Measurements from ENCODE around the gene UBC. TPM values are rescaled to one million over a fixed set of nuclear protein-coding genes. Genes with fewer than 3 reads are reported as not detected.
A peak's percentile ranks its signal among the peaks of the same experiment; 100 is the strongest.
"Not testable (repeated sequence)": the region's sequence is repeated elsewhere in the genome, so short reads cannot be mapped to it uniquely, and the experiment has no call there.

Gene UBC
- total RNA-seq, 1 donor from 2014 or later = 1,595 TPM

- not testable (repeated sequence) for DNase-seq (ENCODE audit: low read depth in 2 of 2)
Measured at GRCh38 chr12:124931528-124931927, 17.1 kb upstream of the UBC start.

DNA sequence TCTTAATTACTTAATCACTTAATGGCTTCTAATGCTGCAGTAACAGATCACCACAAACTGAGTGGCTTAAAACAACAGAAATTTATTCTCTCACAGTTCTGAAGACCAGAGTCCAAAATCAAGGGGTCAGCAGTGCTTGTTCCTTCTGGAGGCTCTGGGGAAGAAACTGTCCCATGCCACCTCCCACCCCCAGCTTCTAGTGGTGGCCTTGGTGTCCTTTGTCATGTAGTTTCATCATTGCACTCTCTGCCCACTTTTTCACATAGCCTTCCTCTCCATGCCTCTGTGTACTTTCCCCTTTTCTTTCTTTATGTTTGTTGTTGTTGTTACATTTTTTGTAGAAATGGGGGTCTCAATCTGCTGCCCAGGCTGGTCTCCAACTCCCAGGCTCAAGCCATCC, 16.1 kb upstream of the UBC start:
- no peak for DNase-seq (ENCODE audit: low read depth in 2 of 2)

- DNase-seq (ENCODE audit: low read depth in 2 of 2) = no peak
Measured at GRCh38 chr12:124929649-124930419, 15.4 kb upstream of the UBC start.

DNA sequence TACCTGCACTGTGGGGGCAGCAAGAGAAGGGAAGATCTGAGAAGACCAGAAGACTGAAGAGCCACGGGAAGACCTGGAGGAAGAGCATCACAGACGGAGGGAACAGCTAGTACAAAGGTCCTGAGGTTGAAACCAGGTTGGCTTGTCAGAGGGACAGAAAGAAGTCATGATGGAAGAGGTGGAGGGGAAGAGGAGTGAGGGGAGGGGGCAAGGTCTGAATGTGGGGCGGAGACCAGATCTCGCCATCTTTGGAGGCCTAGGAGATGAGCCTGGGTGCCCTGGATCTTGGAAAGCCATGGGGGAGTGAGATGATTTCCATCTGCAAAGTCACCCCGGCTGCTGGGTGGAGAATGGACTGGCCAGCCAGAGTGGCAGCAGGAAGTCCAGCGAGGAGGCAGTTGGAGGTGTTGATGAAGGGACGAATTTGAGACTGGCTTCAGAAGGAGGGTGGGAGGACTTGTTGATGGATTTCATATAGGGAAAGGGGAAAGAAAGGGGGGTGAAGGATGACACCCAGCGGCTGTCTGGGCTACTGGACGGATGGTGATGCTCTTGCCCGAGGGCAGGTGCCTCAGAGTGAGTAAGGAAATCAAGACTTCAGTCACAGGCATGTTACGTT, 14.6 kb upstream of the UBC start:
- no peak for DNase-seq (ENCODE audit: low read depth in 2 of 2)

GRCh38 chr12:124928095-124928911, 13.9 kb upstream of the UBC start:
- peak; percentile 74 to 100 for DNase-seq (ENCODE audit: low read depth in 2 of 2)

GRCh38 chr12:124927201-124928094, 13.0 kb upstream of the UBC start:
- peak; percentile 90 to 94 for DNase-seq (ENCODE audit: low read depth in 2 of 2)

- not testable (repeated sequence) for DNase-seq (ENCODE audit: low read depth in 2 of 2)
Measured at GRCh38 chr12:124925782-124926181, 11.3 kb upstream of the UBC start.

DNA sequence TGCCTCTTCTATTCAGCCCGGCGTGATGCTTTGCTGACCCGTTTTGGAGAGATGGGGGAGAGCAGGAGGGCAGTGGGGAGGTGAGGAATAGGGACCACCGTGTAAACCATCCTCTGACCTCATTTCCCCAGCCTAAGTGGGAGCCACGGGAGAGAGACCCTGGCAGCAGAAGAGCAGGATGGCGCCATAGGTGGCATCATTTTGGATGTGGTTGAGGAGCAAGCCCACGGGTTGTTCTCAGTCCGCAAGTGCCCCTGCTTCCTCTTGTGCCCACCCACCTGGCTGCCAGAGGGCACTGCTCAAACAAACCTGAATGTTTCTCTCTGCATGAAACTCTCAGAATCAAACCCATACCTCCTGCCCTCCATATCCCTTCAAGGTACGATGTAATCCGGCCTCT, 10.7 kb upstream of the UBC start:
- DNase-seq (ENCODE audit: low read depth in 2 of 2) = no peak

DNA sequence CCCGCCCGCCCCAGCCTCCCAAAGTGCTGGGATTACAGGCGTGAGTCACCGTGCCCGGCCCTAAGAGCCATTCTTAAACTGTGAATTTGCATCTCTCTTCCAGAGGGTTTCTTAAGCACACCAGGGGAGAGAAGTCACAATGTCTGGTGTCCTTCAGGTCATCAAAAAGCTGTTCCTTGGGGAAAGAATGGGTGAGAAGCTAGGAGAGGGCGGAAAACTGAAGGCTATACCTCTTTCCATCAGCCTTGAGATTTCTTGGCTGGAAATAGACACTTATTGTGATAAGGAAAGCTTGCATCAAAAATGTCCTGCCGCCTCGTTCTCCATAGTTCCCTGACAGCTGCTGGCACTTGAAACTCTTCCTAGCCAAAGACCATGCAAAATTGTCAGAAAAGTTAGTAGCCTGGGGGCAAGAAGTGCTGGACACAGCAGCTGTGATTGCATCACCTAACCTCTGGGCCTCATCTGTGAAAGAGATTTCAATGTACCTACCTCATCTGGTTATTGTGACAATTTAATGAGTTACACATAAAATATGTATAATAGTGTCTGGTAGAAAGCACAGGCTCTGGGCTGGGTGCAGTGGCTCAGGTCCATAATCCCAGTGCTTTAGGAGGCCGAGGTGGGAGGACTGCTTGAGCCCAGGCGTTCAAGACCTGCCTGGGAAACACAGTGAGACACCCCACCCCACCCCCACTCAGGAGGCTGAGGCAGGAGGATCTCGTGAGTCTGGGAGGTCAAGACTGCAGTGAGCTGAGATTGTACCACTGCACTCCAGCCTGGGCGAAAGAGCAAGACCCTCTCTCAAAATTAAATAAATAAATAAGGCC, 9.7 kb upstream of the UBC start:
- no peak for DNase-seq (ENCODE audit: low read depth in 2 of 2)

- peak; percentile 73 to 76 for DNase-seq (ENCODE audit: low read depth in 2 of 2)
Measured at GRCh38 chr12:124921200-124922031, 7.0 kb upstream of the UBC start.

DNA sequence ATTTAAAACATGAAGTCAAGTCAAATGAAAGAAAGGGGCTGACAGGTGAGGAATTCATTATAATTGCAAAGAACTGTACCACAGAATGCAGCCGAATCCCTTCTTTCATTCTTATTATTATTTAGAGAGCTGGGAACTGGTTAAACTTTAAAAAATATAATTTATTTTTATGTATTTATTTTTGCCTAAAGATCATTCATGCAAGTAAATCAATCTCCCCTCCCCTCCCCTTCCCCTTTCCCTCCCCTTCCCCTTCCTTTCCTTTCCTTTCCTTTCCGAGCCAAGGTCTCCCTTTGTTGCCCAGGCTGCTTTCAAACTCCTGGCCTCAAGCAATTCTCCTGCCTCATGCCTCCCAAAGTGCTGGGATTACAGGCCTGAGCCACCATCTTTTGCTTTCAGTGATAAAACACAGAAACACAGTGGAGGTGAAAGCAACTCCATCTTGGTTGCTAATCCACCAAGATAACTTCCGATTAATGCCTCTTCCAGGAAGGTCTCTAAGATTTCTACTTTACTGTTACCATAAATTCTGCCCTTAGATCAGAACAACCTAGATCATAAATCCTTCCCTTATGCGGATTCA, 6.0 kb upstream of the UBC start:
- DNase-seq (ENCODE audit: low read depth in 2 of 2) = no peak

DNA sequence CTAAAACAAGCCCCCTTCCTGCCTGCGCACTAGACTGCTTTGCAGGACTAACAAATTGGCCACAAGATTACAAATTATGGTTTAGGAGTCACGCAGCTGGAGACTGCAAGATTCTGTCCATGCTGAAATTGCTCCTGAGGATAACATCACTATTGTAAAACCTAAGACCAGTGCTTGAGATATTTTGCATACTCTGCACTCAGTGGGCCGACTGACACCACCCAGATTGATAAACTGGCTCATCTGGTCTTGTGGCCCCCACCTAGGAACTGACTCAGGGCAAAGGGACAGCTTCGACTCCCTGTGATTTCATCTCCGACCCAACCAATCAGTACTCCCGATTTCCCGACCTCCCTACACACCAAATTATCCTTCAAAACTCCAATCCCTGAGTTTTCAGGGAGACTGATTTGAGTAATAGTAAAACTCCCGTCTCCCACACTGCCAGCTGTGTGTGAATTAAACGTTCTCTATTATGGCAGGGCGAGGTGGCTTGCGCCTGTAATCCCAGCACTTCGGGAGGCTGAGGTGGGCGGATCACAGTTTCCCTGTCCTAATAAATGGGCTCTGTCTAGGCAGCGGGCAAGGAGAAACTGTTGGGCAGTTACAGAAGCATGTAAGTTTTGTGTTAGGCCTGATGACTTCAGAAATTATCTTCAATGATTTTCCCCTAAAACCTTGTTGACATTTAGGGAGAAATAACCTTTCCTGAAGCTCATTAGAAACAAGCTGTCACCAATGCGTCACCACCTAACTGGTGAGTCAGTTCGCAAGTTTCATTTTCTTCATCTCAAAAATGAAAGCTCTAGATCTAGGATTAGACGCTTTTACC, 5.3 kb upstream of the UBC start:
- DNase-seq (ENCODE audit: low read depth in 2 of 2) = peak; percentile 66 to 94

- DNase-seq (ENCODE audit: low read depth in 2 of 2) = not testable (repeated sequence)
Measured at GRCh38 chr12:124918622-124918988, 4.2 kb upstream of the UBC start.

GRCh38 chr12:124917841-124918621, 3.6 kb upstream of the UBC start:
- peak in 1 of 2 donors; percentile 69 for DNase-seq (ENCODE audit: low read depth in 2 of 2)

DNA sequence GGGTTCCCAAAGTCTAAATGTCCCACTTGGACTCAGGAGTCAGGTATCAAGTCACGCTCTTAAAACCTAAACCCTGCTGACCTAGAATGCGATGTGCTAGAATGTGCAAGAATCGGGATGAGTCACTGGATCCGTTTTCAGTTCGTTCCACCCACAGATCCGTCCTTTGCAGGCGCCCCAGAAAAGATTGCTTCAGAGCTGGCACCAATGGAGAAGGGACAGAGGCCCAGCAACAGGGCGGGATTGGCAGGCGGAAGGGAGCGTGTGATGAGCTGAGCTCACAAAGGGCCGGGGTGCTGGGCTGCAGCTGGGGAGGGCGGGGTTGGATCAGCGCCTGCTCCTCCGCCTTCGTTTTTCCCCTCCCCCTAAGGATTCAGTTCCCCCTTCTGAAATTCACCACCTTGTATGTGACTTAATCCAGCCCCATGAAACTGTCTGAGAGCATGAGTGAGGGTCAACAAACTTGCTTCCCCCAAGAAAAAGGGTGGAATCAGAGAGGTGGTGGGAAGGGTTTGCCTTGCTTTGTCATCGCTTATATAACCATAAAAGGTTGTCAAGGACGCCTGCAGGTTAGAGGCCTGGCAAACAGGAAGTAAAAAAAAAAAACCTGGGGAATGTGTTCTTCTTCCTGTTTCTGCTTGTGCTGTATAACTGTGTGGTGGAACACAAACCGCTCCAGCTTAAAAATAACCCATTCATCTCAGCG, 2.8 kb upstream of the UBC start:
- peak; percentile 100 for DNase-seq (ENCODE audit: low read depth in 2 of 2)

DNA sequence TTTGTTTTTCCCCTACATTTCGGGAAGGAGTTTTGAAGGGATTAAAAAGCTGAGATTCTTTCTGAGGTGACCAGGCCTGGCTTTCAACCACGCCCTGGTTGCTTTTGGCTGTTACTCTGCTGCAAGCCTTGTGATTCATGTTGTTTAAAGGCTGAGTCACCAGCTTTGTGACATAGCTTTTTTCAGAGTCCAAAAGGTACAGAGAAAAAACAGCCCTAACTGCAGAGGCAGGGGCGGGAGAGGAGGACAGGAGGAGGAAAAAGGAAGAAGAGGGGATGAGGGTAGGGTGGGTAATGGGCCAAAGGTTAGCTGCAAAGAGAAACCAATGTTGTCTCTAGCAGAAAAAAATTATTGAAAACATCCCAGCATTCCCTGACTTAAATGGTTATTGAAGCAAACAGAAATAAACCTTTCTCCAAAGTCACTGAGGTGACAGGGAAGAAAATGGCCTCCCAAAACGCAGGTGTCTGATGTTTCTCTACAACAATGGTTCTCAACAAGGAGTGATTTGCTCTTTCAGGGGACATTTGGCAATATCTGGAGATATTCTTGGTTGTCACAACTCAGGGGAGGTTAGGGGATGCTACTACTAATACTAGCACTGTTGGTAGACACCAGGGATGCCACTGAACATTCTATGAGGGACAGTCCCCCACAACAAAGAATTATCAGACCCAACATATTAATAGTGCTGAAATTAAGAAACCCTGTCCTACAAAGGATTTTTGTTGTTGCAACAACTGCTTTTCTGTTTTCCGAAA, 2.1 kb upstream of the UBC start:
- DNase-seq (ENCODE audit: low read depth in 2 of 2) = peak; percentile 94 to 95
